ENCODE data around the gene LRRK1. TPM values are rescaled to one million over a fixed set of nuclear protein-coding genes. Genes with fewer than 3 reads are reported as not detected.
A peak's percentile ranks its signal among the peaks of the same experiment; 100 is the strongest.

LRRK1 gene
- total RNA-seq, 1 experiment from 2014 or later, result 7.6 TPM

DNA sequence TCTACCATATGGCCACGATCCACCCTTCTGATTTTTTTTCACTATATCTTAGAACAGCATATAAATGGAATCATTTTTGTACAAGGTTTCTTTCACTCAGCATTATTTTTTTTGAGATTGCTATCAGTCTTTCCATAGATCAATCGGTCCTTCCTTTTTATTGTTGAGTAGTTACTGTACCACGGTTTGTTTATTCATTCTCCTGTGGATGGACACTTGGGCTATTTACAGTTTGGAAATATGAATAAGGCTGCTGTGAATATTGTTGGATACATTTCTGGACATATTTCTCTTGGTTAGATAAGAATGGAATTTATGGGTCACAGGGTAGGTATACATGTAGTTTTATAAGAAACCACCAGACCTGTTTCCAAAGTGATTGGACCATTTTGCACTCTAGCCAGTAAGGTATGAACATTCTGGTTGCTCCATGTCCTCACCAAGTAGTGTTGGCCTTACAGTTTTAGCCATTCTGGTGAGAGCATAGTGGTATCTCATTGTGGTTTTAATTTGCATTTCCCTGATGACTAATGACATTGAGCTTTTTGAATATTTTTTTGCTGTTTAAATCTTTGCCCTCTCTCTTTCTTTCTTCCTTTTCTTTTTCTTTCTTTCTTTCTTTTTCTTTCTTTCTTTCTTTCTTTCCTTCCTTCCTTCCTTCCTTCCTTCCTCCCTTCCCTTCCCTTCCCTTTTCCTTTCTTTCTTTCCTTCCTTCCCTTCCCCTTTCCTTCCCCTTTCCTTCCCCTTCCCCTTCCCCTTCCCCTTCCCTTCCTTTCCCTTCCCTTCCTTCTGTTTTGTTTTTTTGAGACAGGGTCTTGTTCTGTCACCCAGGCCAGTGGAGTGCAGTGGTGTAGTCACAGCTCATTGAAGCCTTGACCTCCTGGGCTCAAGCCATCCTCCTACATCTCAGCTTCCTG lies 49.2 kb downstream of the LRRK1 start (continued):
- TF ChIP-seq SP1 (CRISPR knock-in tag; conservative IDR thresholded peaks at IDR 0.05), result no peak
- TF ChIP-seq, protein P1, sequence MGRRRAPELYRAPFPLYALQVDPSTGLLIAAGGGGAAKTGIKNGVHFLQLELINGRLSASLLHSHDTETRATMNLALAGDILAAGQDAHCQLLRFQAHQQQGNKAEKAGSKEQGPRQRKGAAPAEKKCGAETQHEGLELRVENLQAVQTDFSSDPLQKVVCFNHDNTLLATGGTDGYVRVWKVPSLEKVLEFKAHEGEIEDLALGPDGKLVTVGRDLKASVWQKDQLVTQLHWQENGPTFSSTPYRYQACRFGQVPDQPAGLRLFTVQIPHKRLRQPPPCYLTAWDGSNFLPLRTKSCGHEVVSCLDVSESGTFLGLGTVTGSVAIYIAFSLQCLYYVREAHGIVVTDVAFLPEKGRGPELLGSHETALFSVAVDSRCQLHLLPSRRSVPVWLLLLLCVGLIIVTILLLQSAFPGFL (CRISPR knock-in tag; IDR thresholded peaks at IDR 0.05; ENCODE audit: borderline replicate concordance), result no peak

DNA sequence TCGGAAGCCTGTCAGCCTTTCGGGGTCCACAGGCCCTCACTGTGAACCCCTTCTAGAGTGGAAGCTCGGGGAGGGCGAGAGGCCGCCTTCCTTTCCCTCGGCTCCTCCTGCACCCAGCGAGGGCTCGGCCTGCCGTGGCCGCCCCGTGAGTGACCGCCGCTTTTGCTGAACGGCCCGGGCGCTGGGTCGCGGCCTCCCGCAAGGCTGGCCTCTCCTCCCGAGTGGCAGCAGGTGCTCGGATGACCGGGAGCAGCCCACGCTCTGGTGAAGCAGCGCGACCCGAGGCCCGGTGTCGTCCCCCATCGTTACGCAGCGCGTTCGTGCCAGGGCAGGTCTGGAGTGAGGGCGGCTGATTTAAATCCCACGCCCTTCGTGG lies 53.8 kb downstream of the LRRK1 start:
- POLR2A ChIA-PET, result interaction anchor here (0.7 kb wide), 1 partner anchor 101 kb away, joined by 3 read pairs; no protein-coding TSS in a partner anchor
- Mint-ChIP-seq H3K9me3 (no peaks in the 10 kb centered on the region), H3K27ac (no peak overlapping the region), H3K36me3 (no peaks in the 10 kb centered on the region), H3K27me3 (ENCODE audit: low read depth) (peaks cover 48% of the 10 kb centered on the region), H3K4me3 (peak overlapping the region; percentile 59), H3K4me1 (peaks cover 17% of the 10 kb centered on the region)
- ATAC-seq (peak; percentile 38), DNase-seq (ENCODE audit: low spot score) (peak; percentile 32)
- TF ChIP-seq, protein P2, sequence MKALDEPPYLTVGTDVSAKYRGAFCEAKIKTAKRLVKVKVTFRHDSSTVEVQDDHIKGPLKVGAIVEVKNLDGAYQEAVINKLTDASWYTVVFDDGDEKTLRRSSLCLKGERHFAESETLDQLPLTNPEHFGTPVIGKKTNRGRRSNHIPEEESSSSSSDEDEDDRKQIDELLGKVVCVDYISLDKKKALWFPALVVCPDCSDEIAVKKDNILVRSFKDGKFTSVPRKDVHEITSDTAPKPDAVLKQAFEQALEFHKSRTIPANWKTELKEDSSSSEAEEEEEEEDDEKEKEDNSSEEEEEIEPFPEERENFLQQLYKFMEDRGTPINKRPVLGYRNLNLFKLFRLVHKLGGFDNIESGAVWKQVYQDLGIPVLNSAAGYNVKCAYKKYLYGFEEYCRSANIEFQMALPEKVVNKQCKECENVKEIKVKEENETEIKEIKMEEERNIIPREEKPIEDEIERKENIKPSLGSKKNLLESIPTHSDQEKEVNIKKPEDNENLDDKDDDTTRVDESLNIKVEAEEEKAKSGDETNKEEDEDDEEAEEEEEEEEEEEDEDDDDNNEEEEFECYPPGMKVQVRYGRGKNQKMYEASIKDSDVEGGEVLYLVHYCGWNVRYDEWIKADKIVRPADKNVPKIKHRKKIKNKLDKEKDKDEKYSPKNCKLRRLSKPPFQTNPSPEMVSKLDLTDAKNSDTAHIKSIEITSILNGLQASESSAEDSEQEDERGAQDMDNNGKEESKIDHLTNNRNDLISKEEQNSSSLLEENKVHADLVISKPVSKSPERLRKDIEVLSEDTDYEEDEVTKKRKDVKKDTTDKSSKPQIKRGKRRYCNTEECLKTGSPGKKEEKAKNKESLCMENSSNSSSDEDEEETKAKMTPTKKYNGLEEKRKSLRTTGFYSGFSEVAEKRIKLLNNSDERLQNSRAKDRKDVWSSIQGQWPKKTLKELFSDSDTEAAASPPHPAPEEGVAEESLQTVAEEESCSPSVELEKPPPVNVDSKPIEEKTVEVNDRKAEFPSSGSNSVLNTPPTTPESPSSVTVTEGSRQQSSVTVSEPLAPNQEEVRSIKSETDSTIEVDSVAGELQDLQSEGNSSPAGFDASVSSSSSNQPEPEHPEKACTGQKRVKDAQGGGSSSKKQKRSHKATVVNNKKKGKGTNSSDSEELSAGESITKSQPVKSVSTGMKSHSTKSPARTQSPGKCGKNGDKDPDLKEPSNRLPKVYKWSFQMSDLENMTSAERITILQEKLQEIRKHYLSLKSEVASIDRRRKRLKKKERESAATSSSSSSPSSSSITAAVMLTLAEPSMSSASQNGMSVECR (CRISPR knock-in tag; IDR thresholded peaks at IDR 0.05; ENCODE audit: borderline replicate concordance), result 0 out of 2 replicates have a peak, but pooled peaks have one; percentile 15
- TF ChIP-seq, protein P3, sequence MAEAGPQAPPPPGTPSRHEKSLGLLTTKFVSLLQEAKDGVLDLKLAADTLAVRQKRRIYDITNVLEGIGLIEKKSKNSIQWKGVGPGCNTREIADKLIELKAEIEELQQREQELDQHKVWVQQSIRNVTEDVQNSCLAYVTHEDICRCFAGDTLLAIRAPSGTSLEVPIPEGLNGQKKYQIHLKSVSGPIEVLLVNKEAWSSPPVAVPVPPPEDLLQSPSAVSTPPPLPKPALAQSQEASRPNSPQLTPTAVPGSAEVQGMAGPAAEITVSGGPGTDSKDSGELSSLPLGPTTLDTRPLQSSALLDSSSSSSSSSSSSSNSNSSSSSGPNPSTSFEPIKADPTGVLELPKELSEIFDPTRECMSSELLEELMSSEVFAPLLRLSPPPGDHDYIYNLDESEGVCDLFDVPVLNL (CRISPR knock-in tag; IDR thresholded peaks at IDR 0.05; ENCODE audit: borderline replicate concordance, low read depth), result no peak
- CTCF ChIA-PET, result interaction anchor here (0.6 to 2.4 kb wide), 6 partner anchors 27 to 247 kb away, joined by 3 to 27 read pairs (median 4); no protein-coding TSS in a partner anchor

DNA sequence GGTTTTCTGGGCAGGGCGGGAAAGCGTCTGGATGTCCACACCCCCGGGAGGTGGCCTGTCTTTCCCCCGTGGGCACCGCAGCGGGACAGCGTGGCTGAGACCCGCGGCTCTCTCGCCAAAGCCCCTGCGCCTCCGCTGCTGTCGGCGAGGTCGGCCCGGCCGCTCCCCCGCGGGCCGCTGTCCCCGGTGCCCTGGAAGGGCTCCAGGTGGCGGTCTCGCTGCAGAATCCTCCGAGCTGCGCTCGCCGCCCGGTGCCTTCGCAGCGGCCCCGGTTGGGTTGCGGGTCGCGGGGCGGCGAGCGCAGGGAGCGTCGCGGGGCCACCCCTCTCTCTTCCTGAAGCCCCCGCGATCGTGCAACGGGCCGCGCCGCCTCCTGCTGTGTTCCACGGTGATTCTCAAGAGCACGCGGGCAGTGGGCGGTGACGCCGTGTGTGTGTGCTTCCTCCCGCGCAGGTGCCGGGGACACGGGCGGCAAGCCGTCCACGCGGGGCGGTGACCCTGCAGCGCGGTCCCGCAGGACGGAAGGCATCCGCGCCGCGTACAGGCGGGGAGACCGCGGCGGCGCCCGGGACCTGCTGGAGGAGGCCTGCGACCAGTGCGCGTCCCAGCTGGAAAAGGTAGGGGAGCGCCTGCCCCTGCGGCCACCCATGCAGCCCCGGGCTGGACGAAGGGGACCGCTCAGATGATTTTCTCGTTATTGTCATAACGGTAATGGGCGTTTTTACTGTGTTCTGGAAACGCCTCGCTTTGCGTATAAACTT lies 54.4 kb downstream of the LRRK1 start:
- peaks cover 48% of the 10 kb centered on the region for H3K27me3 Mint-ChIP-seq (ENCODE audit: low read depth)
- TF ChIP-seq, protein P4, sequence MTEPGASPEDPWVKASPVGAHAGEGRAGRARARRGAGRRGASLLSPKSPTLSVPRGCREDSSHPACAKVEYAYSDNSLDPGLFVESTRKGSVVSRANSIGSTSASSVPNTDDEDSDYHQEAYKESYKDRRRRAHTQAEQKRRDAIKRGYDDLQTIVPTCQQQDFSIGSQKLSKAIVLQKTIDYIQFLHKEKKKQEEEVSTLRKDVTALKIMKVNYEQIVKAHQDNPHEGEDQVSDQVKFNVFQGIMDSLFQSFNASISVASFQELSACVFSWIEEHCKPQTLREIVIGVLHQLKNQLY (CRISPR knock-in tag; IDR thresholded peaks at IDR 0.05), result 0 out of 2 replicates have a peak, but pooled peaks have one; percentile 40
- TF ChIP-seq ZNF317 (CRISPR knock-in tag; IDR thresholded peaks at IDR 0.05; ENCODE audit: borderline replicate concordance, low read depth) (no peak), ZNF219 (CRISPR knock-in tag; IDR thresholded peaks at IDR 0.05; ENCODE audit: borderline replicate concordance) (peak; percentile 72; the same call in 1 of the 2 replicates), IRF2 (CRISPR knock-in tag; IDR thresholded peaks at IDR 0.05; ENCODE audit: borderline replicate concordance, low read depth) (no peak; the same call in 1 of the 2 replicates), MXD4 (CRISPR knock-in tag; IDR thresholded peaks at IDR 0.05; ENCODE audit: borderline replicate concordance) (no peak), ATF1 (CRISPR knock-in tag; IDR thresholded peaks at IDR 0.05) (no peak), SOX15 (CRISPR knock-in tag; IDR thresholded peaks at IDR 0.05) (no peak)
- TF ChIP-seq, protein P1 (CRISPR knock-in tag; IDR thresholded peaks at IDR 0.05; ENCODE audit: borderline replicate concordance), result no peak
- TF ChIP-seq, protein P5, sequence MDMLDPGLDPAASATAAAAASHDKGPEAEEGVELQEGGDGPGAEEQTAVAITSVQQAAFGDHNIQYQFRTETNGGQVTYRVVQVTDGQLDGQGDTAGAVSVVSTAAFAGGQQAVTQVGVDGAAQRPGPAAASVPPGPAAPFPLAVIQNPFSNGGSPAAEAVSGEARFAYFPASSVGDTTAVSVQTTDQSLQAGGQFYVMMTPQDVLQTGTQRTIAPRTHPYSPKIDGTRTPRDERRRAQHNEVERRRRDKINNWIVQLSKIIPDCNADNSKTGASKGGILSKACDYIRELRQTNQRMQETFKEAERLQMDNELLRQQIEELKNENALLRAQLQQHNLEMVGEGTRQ (CRISPR knock-in tag; IDR thresholded peaks at IDR 0.05), result no peak
- TF ChIP-seq, protein P6, sequence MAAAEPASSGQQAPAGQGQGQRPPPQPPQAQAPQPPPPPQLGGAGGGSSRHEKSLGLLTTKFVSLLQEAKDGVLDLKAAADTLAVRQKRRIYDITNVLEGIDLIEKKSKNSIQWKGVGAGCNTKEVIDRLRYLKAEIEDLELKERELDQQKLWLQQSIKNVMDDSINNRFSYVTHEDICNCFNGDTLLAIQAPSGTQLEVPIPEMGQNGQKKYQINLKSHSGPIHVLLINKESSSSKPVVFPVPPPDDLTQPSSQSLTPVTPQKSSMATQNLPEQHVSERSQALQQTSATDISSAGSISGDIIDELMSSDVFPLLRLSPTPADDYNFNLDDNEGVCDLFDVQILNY (CRISPR knock-in tag; IDR thresholded peaks at IDR 0.05), result 0 out of 2 replicates have a peak, but pooled peaks have one; percentile 25
- TF ChIP-seq, protein P7, sequence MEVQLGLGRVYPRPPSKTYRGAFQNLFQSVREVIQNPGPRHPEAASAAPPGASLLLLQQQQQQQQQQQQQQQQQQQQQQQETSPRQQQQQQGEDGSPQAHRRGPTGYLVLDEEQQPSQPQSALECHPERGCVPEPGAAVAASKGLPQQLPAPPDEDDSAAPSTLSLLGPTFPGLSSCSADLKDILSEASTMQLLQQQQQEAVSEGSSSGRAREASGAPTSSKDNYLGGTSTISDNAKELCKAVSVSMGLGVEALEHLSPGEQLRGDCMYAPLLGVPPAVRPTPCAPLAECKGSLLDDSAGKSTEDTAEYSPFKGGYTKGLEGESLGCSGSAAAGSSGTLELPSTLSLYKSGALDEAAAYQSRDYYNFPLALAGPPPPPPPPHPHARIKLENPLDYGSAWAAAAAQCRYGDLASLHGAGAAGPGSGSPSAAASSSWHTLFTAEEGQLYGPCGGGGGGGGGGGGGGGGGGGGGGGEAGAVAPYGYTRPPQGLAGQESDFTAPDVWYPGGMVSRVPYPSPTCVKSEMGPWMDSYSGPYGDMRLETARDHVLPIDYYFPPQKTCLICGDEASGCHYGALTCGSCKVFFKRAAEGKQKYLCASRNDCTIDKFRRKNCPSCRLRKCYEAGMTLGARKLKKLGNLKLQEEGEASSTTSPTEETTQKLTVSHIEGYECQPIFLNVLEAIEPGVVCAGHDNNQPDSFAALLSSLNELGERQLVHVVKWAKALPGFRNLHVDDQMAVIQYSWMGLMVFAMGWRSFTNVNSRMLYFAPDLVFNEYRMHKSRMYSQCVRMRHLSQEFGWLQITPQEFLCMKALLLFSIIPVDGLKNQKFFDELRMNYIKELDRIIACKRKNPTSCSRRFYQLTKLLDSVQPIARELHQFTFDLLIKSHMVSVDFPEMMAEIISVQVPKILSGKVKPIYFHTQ (CRISPR knock-in tag; IDR thresholded peaks at IDR 0.05), result no peak

More for the DNA sequence above, 54.4 kb downstream of the LRRK1 start:
- POLR2A ChIA-PET, result no interaction called here
- H3K27ac Mint-ChIP-seq, result no peak overlapping the region
- H3K36me3 Mint-ChIP-seq, result no peaks in the 10 kb centered on the region
- DNase-seq (ENCODE audit: low spot score) (peak; percentile 51), ATAC-seq (peak; percentile 85)
- CTCF ChIA-PET, result interaction anchor here (1.0 to 2.4 kb wide), 5 partner anchors 26 to 55 kb away, joined by 3 to 27 read pairs (median 4); no protein-coding TSS in a partner anchor
- H3K9me3 Mint-ChIP-seq, result no peaks in the 10 kb centered on the region
- peak overlapping the region; percentile 59 for H3K4me3 Mint-ChIP-seq
- peaks cover 17% of the 10 kb centered on the region for H3K4me1 Mint-ChIP-seq

All from WTC11 (cell line).